CD4-positive, alpha-beta T cell treated with Interleukin-21 for 1 hour (primary cell): Measurements from ENCODE around the gene SYT7.

ENCODE experiments used
- DNase-seq: peaks from one replicate; pipeline ENCODE4 v3.0.0-alpha.2; 2020

The SYT7 gene

GRCh38 chr11:61579676-61580270 lies 1.1 kb downstream of the SYT7 start:
- no peak for DNase-seq

GRCh38 chr11:61578819-61579675 lies 1.8 kb downstream of the SYT7 start:
- DNase-seq = no peak

GRCh38 chr11:61577383-61578118 lies 3.3 kb downstream of the SYT7 start:
- no peak for DNase-seq

GRCh38 chr11:61575886-61576861 lies 4.7 kb downstream of the SYT7 start:
- DNase-seq = no peak

- no peak for DNase-seq
Measured at GRCh38 chr11:61574611-61575010, 6.3 kb downstream of the SYT7 start.

GRCh38 chr11:61572913-61573312 lies 8.0 kb downstream of the SYT7 start:
- DNase-seq = no peak

- DNase-seq = no peak
Measured at GRCh38 chr11:61571869-61572268, 9.0 kb downstream of the SYT7 start.

- no peak for DNase-seq
Measured at GRCh38 chr11:61571337-61571736, 9.5 kb downstream of the SYT7 start.

- DNase-seq = no peak
Measured at GRCh38 chr11:61569701-61570100, 11.2 kb downstream of the SYT7 start.

GRCh38 chr11:61569018-61569417 lies 11.9 kb downstream of the SYT7 start:
- DNase-seq = no peak

- peak; percentile 72 for DNase-seq
Measured at GRCh38 chr11:61567286-61568061, 13.4 kb downstream of the SYT7 start.

GRCh38 chr11:61564936-61565696 lies 15.8 kb downstream of the SYT7 start:
- no peak for DNase-seq

- no peak for DNase-seq
Measured at GRCh38 chr11:61560751-61561150, 20.1 kb downstream of the SYT7 start.

GRCh38 chr11:61556621-61557020 lies 24.3 kb downstream of the SYT7 start:
- no peak for DNase-seq

- DNase-seq = no peak
Measured at GRCh38 chr11:61555978-61556377, 24.9 kb downstream of the SYT7 start.

- DNase-seq = no peak
Measured at GRCh38 chr11:61555051-61555969, 25.6 kb downstream of the SYT7 start.

- no peak for DNase-seq
Measured at GRCh38 chr11:61554172-61554988, 26.5 kb downstream of the SYT7 start.

- DNase-seq = no peak
Measured at GRCh38 chr11:61553373-61554171, 27.3 kb downstream of the SYT7 start.
